HCT116 (cell line): Measurements from ENCODE around the gene ITSN1. TPM values are rescaled to one million over a fixed set of nuclear protein-coding genes. Genes with fewer than 3 reads are reported as not detected.

ENCODE experiments used
- ATAC-seq: fragments of 200-7000 bp; cut with Tn5 transposase; 2 replicates; pipeline ENCODE4 v1.9.1; 2020; ENCODE audit warnings: mild to moderate bottlenecking, moderate library complexity
- BruUV-seq: library from RNA; stranded (reverse); fragments of 400-500 nt; replicated peaks from 2 replicates; lab custom pipeline; 2021; lab: Mats Ljungman, UMichigan
- CTCF ChIA-PET: fragments of 300-600 bp; sonication (Branson Sonifier 250); formaldehyde crosslinking; loops from one replicate; lab custom pipeline; 2021; ENCODE audit warnings: antibody characterized with exemption; lab: Charles Lee
- POLR2A ChIA-PET: fragments of 300-600, 350-600 bp; sonication (Branson Sonifier 250); formaldehyde crosslinking; loops from one replicate; lab custom pipeline; 2021; ENCODE audit warnings: antibody characterized with exemption; lab: Charles Lee
- RAD21 ChIA-PET, 2 experiments: fragments of 300-600 bp; sonication (Branson Sonifier 250); formaldehyde crosslinking; loops; one replicate each; lab custom pipeline; 2023; ENCODE audit warnings: low total read pairs in 2 of 2; ENCODE audit not compliant: uncharacterized antibody in 2 of 2, unreplicated experiment in 2 of 2, low non-redundant PET in 1 of 2; lab: Charles Lee
- DNase-seq: peaks from one replicate; pipeline ENCODE4 v3.0.0-alpha.2; 2010; ENCODE audit warnings: low read depth, low spot score
- H2AFZ ChIP-seq: fragments of 200-600 bp; shearing (Covaris generic), sonication (generic); 2 replicates; pipeline ENCODE4 v1.6.1; 2017; ENCODE audit warnings: low read depth, mixed run types, mixed read lengths, antibody characterized with exemption, low read length; ENCODE audit not compliant: poor library complexity, severe bottlenecking
- H3K27ac ChIP-seq: 2 replicates; pipeline ENCODE4 v1.5.1; 2012; ENCODE audit warnings: low read depth, low read length
- H3K27me3 ChIP-seq: fragments of 200-600 bp; sonication (generic); 2 replicates; pipeline ENCODE4 v1.6.1; 2016; ENCODE audit warnings: mixed run types, low read length, mixed read lengths; ENCODE audit not compliant: insufficient read depth
- H3K36me3 ChIP-seq, 2 experiments: fragments of 200-500 bp in 1 of 2; fragments of 200-600 bp in 1 of 2; sonication (Bioruptor generic) in 1 of 2; sonication (generic) in 1 of 2; 2 replicates each; pipeline versions ENCODE4 v1.5.1 to v1.6.1; 2014 to 2016; ENCODE audit warnings: low read length in 2 of 2, inconsistent platforms in 1 of 2, mixed read lengths in 1 of 2, mixed run types in 1 of 2; ENCODE audit not compliant: insufficient read depth in 2 of 2, control insufficient read depth in 1 of 2
- H3K4me1 ChIP-seq, 2 experiments: fragments of 200-600 bp in 1 of 2; sonication (generic) in 1 of 2; 2 replicates each; pipeline versions ENCODE4 v1.5.1 to v1.6.1; 2012 to 2017; ENCODE audit warnings: low read length in 2 of 2, inconsistent platforms in 1 of 2, mild to moderate bottlenecking in 1 of 2, mixed read lengths in 1 of 2, mixed run types in 1 of 2, moderate library complexity in 1 of 2; ENCODE audit not compliant: insufficient read depth in 2 of 2, control insufficient read depth in 1 of 2
- H3K4me2 ChIP-seq: fragments of 200-600 bp; sonication (generic); 2 replicates; pipeline ENCODE4 v1.6.1; 2017; ENCODE audit warnings: mixed run types, low read length, mixed read lengths
- H3K4me3 ChIP-seq, 2 experiments: fragments of 200-600 bp in 1 of 2; sonication (generic) in 1 of 2; replicated peaks in 1 of 2; 2 replicates each; pipeline ENCODE4 v1.5.1; 2011 to 2016; ENCODE audit warnings: low read length in 2 of 2, control low read depth in 1 of 2, low read depth in 1 of 2, mild to moderate bottlenecking in 1 of 2, mixed read lengths in 1 of 2, mixed run types in 1 of 2
- H3K79me2 ChIP-seq: fragments of 200-600 bp; sonication (generic); 2 replicates; pipeline ENCODE4 v1.6.1; 2017; ENCODE audit warnings: mild to moderate bottlenecking, mixed run types, low read length, moderate library complexity, mixed read lengths; ENCODE audit not compliant: insufficient read depth
- H3K9ac ChIP-seq: fragments of 200-600 bp; sonication (generic); 2 replicates; pipeline ENCODE4 v1.6.1; 2016; ENCODE audit warnings: low read length, mixed read lengths
- H3K9me2 ChIP-seq: fragments of 200-600 bp; sonication (generic), shearing (Covaris generic); 2 replicates; pipeline ENCODE4 v1.6.1; 2017; ENCODE audit warnings: mixed run types, mild to moderate bottlenecking, moderate library complexity; ENCODE audit not compliant: insufficient read depth
- H3K9me3 ChIP-seq, 2 experiments: fragments of 200-500 bp in 1 of 2; fragments of 200-600 bp in 1 of 2; sonication (Bioruptor generic) in 1 of 2; sonication (generic) in 1 of 2; 2 replicates each; pipeline ENCODE4 v1.6.1; 2014 to 2017; ENCODE audit warnings: low read length in 2 of 2, mixed read lengths in 2 of 2, inconsistent platforms in 1 of 2, low read depth in 1 of 2, mild to moderate bottlenecking in 1 of 2, mixed run types in 1 of 2, moderate library complexity in 1 of 2; ENCODE audit not compliant: control insufficient read depth in 1 of 2, insufficient read depth in 1 of 2
- H4K20me1 ChIP-seq: fragments of 200-600 bp; sonication (generic), shearing (Covaris generic); 2 replicates; pipeline ENCODE4 v1.6.1; 2017; ENCODE audit warnings: mixed run types, mild to moderate bottlenecking, moderate library complexity; ENCODE audit not compliant: insufficient read depth
- CBX3 ChIP-seq: IDR thresholded peaks from 2 replicates; pipeline ENCODE4 v1.6.1; 2012; ENCODE audit warnings: low read depth
- CEBPB ChIP-seq: IDR thresholded peaks from 2 replicates; pipeline ENCODE4 v1.6.1; 2012; ENCODE audit warnings: low read depth
- EGR1 ChIP-seq: IDR thresholded peaks from 2 replicates; pipeline ENCODE4 v1.6.1; 2012; ENCODE audit warnings: low read depth
- ELF1 ChIP-seq: IDR thresholded peaks from 2 replicates; pipeline ENCODE4 v1.6.1; 2012; ENCODE audit warnings: low read depth, borderline replicate concordance
- EZH2 ChIP-seq: fragments of 200-600 bp; sonication (generic); IDR thresholded peaks from 2 replicates; pipeline ENCODE4 v1.6.1; 2017; ENCODE audit warnings: antibody characterized with exemption, mixed run types
- JUND ChIP-seq: IDR thresholded peaks from 2 replicates; pipeline ENCODE4 v1.6.1; 2012
- POLR2A ChIP-seq: IDR thresholded peaks from 2 replicates; pipeline ENCODE4 v1.7.0; 2011; ENCODE audit warnings: borderline replicate concordance; ENCODE audit not compliant: insufficient read depth, insufficient read length; ENCODE audit errors: extremely low read depth
- SIN3A ChIP-seq: IDR thresholded peaks from 2 replicates; pipeline ENCODE4 v1.6.1; 2012; ENCODE audit warnings: low read depth
- SRF ChIP-seq: IDR thresholded peaks from 2 replicates; pipeline ENCODE4 v1.6.1; 2012; ENCODE audit warnings: low read depth
- TCF7L2 ChIP-seq: IDR thresholded peaks from 2 replicates; pipeline ENCODE4 v1.7.0; 2011; ENCODE audit warnings: borderline replicate concordance, inconsistent platforms; ENCODE audit not compliant: insufficient read depth, insufficient read length; ENCODE audit errors: extremely low read depth
- YY1 ChIP-seq: IDR thresholded peaks from 2 replicates; pipeline ENCODE4 v1.6.1; 2011; ENCODE audit warnings: low read length, low read depth, moderate library complexity, mild to moderate bottlenecking; ENCODE audit not compliant: insufficient replicate concordance; ENCODE audit errors: extremely low read depth
- ZNF274 ChIP-seq: fragments of 200-500 bp; sonication (Bioruptor generic); IDR thresholded peaks from 2 replicates; pipeline ENCODE4 v1.6.1; 2014; ENCODE audit warnings: mild to moderate bottlenecking, low read depth, low read length, inconsistent platforms
- intact Hi-C: fragments of 100-400 bp; cut with micrococcal nuclease; formaldehyde crosslinking; loops from 2 replicates; pipeline ENCODE4 v1.10.0; 2022
- total RNA-seq: library from RNA; stranded (reverse); gene quantifications from one replicate; pipeline ENCODE4 v1.2.1, GENCODE V29; 2021; ENCODE audit not compliant: unreplicated experiment
- TF ChIP-seq, protein P1 (sequence below): IDR thresholded peaks from 2 replicates; pipeline ENCODE4 v1.6.1; 2011; ENCODE audit warnings: mild to moderate bottlenecking, low read length, moderate library complexity; ENCODE audit not compliant: insufficient replicate concordance; ENCODE audit errors: extremely low read depth
- TF ChIP-seq, protein P2 (sequence below), 3 experiments: fragments of 200-600 bp in 1 of 3; sonication (generic) in 1 of 3; IDR thresholded peaks in 2 of 3; conservative IDR thresholded peaks in 1 of 3; 2 replicates each; pipeline ENCODE4 v1.5.1; 2012 to 2017; ENCODE audit warnings: low read depth in 2 of 3, low read length in 2 of 3, antibody characterized with exemption in 1 of 3, borderline replicate concordance in 1 of 3, control low read depth in 1 of 3, mild to moderate bottlenecking in 1 of 3, mixed read lengths in 1 of 3, mixed run types in 1 of 3, moderate library complexity in 1 of 3; ENCODE audit not compliant: insufficient read depth in 1 of 3
- TF ChIP-seq, protein P3 (sequence below): IDR thresholded peaks from 2 replicates; pipeline ENCODE4 v1.6.1; 2012
- TF ChIP-seq, protein P4 (sequence below): IDR thresholded peaks from 2 replicates; pipeline ENCODE4 v1.6.1; 2012; ENCODE audit warnings: low read depth

ITSN1 gene
- total RNA-seq, 1 experiment from 2014 or later = 25.8 TPM

DNA sequence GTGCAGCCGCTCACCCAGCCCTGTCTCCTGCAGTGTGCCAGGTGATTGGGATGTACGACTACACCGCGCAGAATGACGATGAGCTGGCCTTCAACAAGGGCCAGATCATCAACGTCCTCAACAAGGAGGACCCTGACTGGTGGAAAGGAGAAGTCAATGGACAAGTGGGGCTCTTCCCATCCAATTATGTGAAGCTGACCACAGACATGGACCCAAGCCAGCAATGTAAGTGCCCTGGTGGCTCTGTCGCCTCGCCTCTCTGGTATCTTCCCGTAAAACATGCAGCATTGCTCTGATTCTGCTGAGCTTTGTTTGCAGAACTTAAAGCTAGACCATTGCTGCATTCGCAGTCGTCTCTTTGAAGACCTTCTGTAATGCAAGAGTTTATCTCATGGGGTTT is 194.1 kb downstream of the ITSN1 start:
- H4K20me1 ChIP-seq = no peaks in the 10 kb centered on the region
- ChIA-PET POLR2A (no interaction called here), CTCF (no interaction called here), RAD21 (no interaction called here)
- H2AFZ ChIP-seq = no peak overlapping the region
- H3K79me2 ChIP-seq = no peaks in the 10 kb centered on the region
- TF ChIP-seq, protein P1, sequence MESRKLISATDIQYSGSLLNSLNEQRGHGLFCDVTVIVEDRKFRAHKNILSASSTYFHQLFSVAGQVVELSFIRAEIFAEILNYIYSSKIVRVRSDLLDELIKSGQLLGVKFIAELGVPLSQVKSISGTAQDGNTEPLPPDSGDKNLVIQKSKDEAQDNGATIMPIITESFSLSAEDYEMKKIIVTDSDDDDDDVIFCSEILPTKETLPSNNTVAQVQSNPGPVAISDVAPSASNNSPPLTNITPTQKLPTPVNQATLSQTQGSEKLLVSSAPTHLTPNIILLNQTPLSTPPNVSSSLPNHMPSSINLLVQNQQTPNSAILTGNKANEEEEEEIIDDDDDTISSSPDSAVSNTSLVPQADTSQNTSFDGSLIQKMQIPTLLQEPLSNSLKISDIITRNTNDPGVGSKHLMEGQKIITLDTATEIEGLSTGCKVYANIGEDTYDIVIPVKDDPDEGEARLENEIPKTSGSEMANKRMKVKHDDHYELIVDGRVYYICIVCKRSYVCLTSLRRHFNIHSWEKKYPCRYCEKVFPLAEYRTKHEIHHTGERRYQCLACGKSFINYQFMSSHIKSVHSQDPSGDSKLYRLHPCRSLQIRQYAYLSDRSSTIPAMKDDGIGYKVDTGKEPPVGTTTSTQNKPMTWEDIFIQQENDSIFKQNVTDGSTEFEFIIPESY = no peak
- no peak for TF ChIP-seq ELF1
- TF ChIP-seq EZH2 = no peak
- TF ChIP-seq JUND = no peak
- no peak for TF ChIP-seq TCF7L2
- TF ChIP-seq CBX3 = no peak
- no peak for TF ChIP-seq CEBPB
- no peak for TF ChIP-seq ZNF274
- no peak for TF ChIP-seq EGR1
- TF ChIP-seq SRF = no peak
- no peak for TF ChIP-seq SIN3A
- TF ChIP-seq, protein P2, sequence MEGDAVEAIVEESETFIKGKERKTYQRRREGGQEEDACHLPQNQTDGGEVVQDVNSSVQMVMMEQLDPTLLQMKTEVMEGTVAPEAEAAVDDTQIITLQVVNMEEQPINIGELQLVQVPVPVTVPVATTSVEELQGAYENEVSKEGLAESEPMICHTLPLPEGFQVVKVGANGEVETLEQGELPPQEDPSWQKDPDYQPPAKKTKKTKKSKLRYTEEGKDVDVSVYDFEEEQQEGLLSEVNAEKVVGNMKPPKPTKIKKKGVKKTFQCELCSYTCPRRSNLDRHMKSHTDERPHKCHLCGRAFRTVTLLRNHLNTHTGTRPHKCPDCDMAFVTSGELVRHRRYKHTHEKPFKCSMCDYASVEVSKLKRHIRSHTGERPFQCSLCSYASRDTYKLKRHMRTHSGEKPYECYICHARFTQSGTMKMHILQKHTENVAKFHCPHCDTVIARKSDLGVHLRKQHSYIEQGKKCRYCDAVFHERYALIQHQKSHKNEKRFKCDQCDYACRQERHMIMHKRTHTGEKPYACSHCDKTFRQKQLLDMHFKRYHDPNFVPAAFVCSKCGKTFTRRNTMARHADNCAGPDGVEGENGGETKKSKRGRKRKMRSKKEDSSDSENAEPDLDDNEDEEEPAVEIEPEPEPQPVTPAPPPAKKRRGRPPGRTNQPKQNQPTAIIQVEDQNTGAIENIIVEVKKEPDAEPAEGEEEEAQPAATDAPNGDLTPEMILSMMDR (IDR thresholded peaks at IDR 0.05 in 2 of 3, conservative IDR thresholded peaks at IDR 0.05 in 1 of 3; ENCODE audit: borderline replicate concordance in 1 of 3, insufficient read depth in 1 of 3, low read depth in 2 of 3, low read length in 2 of 3) = no peak
- TF ChIP-seq, protein P3, sequence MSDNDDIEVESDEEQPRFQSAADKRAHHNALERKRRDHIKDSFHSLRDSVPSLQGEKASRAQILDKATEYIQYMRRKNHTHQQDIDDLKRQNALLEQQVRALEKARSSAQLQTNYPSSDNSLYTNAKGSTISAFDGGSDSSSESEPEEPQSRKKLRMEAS = no peak
- TF ChIP-seq POLR2A = no peak
- no peak for TF ChIP-seq YY1
- TF ChIP-seq, protein P4, sequence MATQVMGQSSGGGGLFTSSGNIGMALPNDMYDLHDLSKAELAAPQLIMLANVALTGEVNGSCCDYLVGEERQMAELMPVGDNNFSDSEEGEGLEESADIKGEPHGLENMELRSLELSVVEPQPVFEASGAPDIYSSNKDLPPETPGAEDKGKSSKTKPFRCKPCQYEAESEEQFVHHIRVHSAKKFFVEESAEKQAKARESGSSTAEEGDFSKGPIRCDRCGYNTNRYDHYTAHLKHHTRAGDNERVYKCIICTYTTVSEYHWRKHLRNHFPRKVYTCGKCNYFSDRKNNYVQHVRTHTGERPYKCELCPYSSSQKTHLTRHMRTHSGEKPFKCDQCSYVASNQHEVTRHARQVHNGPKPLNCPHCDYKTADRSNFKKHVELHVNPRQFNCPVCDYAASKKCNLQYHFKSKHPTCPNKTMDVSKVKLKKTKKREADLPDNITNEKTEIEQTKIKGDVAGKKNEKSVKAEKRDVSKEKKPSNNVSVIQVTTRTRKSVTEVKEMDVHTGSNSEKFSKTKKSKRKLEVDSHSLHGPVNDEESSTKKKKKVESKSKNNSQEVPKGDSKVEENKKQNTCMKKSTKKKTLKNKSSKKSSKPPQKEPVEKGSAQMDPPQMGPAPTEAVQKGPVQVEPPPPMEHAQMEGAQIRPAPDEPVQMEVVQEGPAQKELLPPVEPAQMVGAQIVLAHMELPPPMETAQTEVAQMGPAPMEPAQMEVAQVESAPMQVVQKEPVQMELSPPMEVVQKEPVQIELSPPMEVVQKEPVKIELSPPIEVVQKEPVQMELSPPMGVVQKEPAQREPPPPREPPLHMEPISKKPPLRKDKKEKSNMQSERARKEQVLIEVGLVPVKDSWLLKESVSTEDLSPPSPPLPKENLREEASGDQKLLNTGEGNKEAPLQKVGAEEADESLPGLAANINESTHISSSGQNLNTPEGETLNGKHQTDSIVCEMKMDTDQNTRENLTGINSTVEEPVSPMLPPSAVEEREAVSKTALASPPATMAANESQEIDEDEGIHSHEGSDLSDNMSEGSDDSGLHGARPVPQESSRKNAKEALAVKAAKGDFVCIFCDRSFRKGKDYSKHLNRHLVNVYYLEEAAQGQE = no peak
- no peaks in the 10 kb centered on the region for H3K36me3 ChIP-seq
- H3K9me2 ChIP-seq = no peaks in the 10 kb centered on the region
- no peak overlapping the region for H3K4me3 ChIP-seq
- no peak for DNase-seq
- H3K4me2 ChIP-seq = no peak overlapping the region
- H3K9me3 ChIP-seq = no peaks in the 10 kb centered on the region
- no peak for ATAC-seq
- H3K4me1 ChIP-seq = no peaks in the 10 kb centered on the region
- BruUV-seq = no TSS peak
- H3K27me3 ChIP-seq = no peaks in the 10 kb centered on the region
- H3K9ac ChIP-seq = no peak overlapping the region
- intact Hi-C loops = no loop called here
- no peak overlapping the region for H3K27ac ChIP-seq
